MCF 10A (cell line): ENCODE data around the gene STARD8. TPM values are rescaled to one million over a fixed set of nuclear protein-coding genes. Genes with fewer than 3 reads are reported as not detected.

ENCODE experiments used
- BruUV-seq: library from RNA; stranded (reverse); fragments of 400-500 nt; replicated peaks from 2 replicates; lab custom pipeline; 2021; lab: Mats Ljungman, UMichigan
- CTCF ChIA-PET: fragments of 300-600 bp; sonication (Branson Sonifier 250); formaldehyde crosslinking; extraction: SDS; loops from one replicate; lab custom pipeline; 2021; ENCODE audit warnings: antibody characterized with exemption, inconsistent platforms; lab: Yijun Ruan, JAX
- POLR2A ChIA-PET: fragments of 300-600, 350-650 bp; sonication (Branson Sonifier 250); formaldehyde crosslinking; extraction: SDS; loops from one replicate; lab custom pipeline; 2020; ENCODE audit warnings: antibody characterized with exemption, inconsistent platforms; lab: Yijun Ruan, JAX
- DNase-seq: peaks from one replicate; pipeline ENCODE4 v3.0.0-alpha.2; 2018; ENCODE audit not compliant: unreplicated experiment
- H3K27ac Mint-ChIP-seq: one replicate; pipeline ENCODE4 v1.8.0; 2022; ENCODE audit warnings: mild to moderate bottlenecking, low read depth, mixed read lengths; ENCODE audit not compliant: unreplicated experiment
- H3K27me3 Mint-ChIP-seq: one replicate; pipeline ENCODE4 v1.8.0; 2022; ENCODE audit warnings: mixed read lengths; ENCODE audit not compliant: insufficient read depth, unreplicated experiment
- H3K36me3 Mint-ChIP-seq: one replicate; pipeline ENCODE4 v1.8.0; 2022; ENCODE audit warnings: mild to moderate bottlenecking, moderate library complexity, mixed read lengths; ENCODE audit not compliant: insufficient read depth, unreplicated experiment
- H3K4me1 Mint-ChIP-seq: one replicate; pipeline ENCODE4 v1.8.0; 2022; ENCODE audit warnings: mixed read lengths; ENCODE audit not compliant: insufficient read depth, unreplicated experiment
- H3K4me3 Mint-ChIP-seq: one replicate; pipeline ENCODE4 v1.8.0; 2022; ENCODE audit warnings: mild to moderate bottlenecking, moderate library complexity, mixed read lengths; ENCODE audit not compliant: unreplicated experiment
- H3K9me3 Mint-ChIP-seq: one replicate; pipeline ENCODE4 v1.8.0; 2022; ENCODE audit warnings: mixed read lengths; ENCODE audit not compliant: unreplicated experiment
- intact Hi-C: fragments of 100-400 bp; cut with micrococcal nuclease; formaldehyde crosslinking; loops from 2 replicates; pipeline ENCODE4 v1.14.1; 2022
- total RNA-seq: library from RNA; stranded (reverse); gene quantifications from 2 replicates; pipeline ENCODE4 v1.2.3, GENCODE V29; 2022
- TF ChIP-seq, protein P1 (sequence below): fragments of 200-600 bp; IDR thresholded peaks from one replicate; pipeline ENCODE4 v1.8.0; 2022; ENCODE audit warnings: antibody characterized with exemption, mild to moderate bottlenecking; ENCODE audit not compliant: unreplicated experiment

The STARD8 gene
- total RNA-seq, 1 experiment from 2014 or later, result 1.0 TPM

GRCh38 chrX:68750316-68750715 is 102.8 kb downstream of the STARD8 start:
- DNase-seq, result no peak
- CTCF ChIA-PET, result no interaction called here
- BruUV-seq, result no TSS peak

DNA sequence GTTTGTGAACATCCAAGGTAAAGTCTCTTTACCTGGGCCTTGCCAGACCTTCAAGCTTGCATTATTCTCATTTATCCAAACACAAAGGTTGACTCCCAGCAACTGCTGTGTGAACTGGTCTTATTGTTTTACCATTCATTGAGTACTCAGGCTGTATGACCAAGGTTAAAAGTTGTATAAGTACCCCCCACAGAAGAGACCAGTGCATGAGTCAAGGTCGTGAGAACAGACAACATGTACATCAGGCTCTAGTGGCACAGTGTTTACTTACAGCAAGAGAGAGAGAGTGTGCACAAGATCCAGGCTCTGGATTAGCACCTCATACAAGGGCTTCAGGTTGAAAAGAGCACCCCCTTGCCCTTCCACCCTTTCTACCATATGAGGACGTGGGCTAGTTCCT is 103.9 kb downstream of the STARD8 start:
- no peaks in the 10 kb centered on the region for H3K36me3 Mint-ChIP-seq
- no peak overlapping the region for H3K4me3 Mint-ChIP-seq
- intact Hi-C loops, result no loop called here
- no TSS peak for BruUV-seq
- H3K4me1 Mint-ChIP-seq, result no peaks in the 10 kb centered on the region
- DNase-seq, result no peak
- H3K27ac Mint-ChIP-seq, result no peak overlapping the region
- TF ChIP-seq, protein P1, sequence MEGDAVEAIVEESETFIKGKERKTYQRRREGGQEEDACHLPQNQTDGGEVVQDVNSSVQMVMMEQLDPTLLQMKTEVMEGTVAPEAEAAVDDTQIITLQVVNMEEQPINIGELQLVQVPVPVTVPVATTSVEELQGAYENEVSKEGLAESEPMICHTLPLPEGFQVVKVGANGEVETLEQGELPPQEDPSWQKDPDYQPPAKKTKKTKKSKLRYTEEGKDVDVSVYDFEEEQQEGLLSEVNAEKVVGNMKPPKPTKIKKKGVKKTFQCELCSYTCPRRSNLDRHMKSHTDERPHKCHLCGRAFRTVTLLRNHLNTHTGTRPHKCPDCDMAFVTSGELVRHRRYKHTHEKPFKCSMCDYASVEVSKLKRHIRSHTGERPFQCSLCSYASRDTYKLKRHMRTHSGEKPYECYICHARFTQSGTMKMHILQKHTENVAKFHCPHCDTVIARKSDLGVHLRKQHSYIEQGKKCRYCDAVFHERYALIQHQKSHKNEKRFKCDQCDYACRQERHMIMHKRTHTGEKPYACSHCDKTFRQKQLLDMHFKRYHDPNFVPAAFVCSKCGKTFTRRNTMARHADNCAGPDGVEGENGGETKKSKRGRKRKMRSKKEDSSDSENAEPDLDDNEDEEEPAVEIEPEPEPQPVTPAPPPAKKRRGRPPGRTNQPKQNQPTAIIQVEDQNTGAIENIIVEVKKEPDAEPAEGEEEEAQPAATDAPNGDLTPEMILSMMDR, result no peak
- CTCF ChIA-PET, result no interaction called here
- H3K9me3 Mint-ChIP-seq, result no peaks in the 10 kb centered on the region
- H3K27me3 Mint-ChIP-seq, result peaks cover 64% of the 10 kb centered on the region
- POLR2A ChIA-PET, result no interaction called here

More at GRCh38 chrX:68750316-68750715, 102.8 kb downstream of the STARD8 start:
- TF ChIP-seq, protein P1, result no peak
- intact Hi-C loops, result no loop called here
- Mint-ChIP-seq H3K36me3 (no peaks in the 10 kb centered on the region), H3K27ac (no peak overlapping the region), H3K4me1 (no peaks in the 10 kb centered on the region), H3K4me3 (no peak overlapping the region), H3K27me3 (peaks cover 58% of the 10 kb centered on the region), H3K9me3 (no peaks in the 10 kb centered on the region)
- POLR2A ChIA-PET, result no interaction called here

DNA sequence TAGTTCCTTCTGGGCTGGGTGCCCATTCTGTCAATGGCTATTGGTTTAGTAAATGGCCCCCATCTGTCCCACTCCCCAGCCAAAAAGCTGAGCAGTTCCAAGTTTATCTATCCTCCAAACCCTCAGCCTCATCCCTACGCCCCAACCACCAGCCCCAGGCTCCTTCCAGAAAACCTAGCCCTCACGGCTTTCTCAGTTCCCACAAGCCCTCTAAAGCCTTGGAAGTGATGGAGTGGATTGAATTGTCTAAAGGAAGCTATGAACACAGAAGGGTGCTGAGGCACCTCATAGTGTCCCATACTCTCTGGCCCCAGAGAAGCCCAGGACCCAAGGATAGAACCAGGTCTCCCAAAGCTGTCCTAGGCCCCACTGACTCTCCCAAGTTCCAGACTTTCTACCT is 105.8 kb downstream of the STARD8 start:
- BruUV-seq, result no TSS peak
- Mint-ChIP-seq H3K4me3 (no peak overlapping the region), H3K36me3 (no peaks in the 10 kb centered on the region), H3K9me3 (no peaks in the 10 kb centered on the region), H3K27me3 (peaks cover 53% of the 10 kb centered on the region), H3K27ac (no peak overlapping the region), H3K4me1 (no peaks in the 10 kb centered on the region)
- ChIA-PET CTCF (no interaction called here), POLR2A (no interaction called here)
- intact Hi-C loops, result no loop called here
- TF ChIP-seq, protein P1, result no peak
- DNase-seq, result no peak

- H3K36me3 Mint-ChIP-seq, result no peaks in the 10 kb centered on the region
- no peak overlapping the region for H3K4me3 Mint-ChIP-seq
- no peaks in the 10 kb centered on the region for H3K9me3 Mint-ChIP-seq
- H3K4me1 Mint-ChIP-seq, result no peaks in the 10 kb centered on the region
- ChIA-PET POLR2A (no interaction called here), CTCF (no interaction called here)
- BruUV-seq, result no TSS peak
- no peak for DNase-seq
- peaks cover 47% of the 10 kb centered on the region for H3K27me3 Mint-ChIP-seq
- H3K27ac Mint-ChIP-seq, result no peak overlapping the region
- TF ChIP-seq, protein P1, result no peak
- intact Hi-C loops, result no loop called here
Measured at GRCh38 chrX:68754406-68754805, 106.9 kb downstream of the STARD8 start.
